Measurements from ENCODE around the gene CENPV. TPM values are rescaled to one million over a fixed set of nuclear protein-coding genes. Genes with fewer than 3 reads are reported as not detected.

Gene CENPV
- total and polyA plus RNA-seq, 2 of the 13 experiments (the other 11 are each of a cell fraction or from before 2014, with no cell fraction given) = 193 to 292 TPM

DNA sequence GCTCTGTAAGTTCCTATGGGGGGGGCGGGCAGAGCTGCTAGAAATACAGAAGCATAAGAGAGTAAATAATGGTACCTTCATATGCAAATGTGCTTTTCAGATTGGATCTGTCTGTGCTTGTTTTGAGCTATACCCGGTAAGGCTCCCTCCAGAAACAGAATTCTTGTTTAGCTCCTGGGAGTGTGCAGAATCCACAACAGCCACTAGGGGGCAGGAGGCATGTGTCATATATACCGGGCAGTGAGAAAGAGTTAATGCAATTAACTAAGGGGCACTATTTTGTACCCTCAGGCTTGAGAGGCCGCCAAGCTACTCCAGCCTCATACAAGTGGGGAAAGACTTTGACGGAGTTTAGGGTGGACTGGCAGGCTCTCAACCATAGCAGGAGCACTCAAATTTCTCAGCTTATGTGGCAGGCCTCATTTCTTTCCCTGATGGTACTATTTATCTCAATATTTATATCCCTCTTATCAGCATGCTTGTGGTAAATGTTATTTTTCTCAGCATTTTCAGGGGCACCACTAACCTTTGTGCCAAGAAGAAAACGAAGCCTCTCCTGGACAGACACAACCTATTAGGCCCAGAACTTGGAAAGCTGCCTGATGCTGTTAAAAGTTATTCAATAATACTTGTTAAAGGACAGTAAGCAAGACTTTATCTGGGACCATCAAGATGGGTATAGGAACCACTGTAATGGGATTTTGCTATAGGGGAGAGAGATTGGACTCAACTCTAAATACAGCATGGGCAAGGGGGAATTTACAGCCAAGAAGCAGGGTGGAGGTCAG, 10.7 kb upstream of the CENPV start (continued):
- TF ChIP-seq NAIF1 (CRISPR knock-in tag; IDR thresholded peaks at IDR 0.05; ENCODE audit: borderline replicate concordance) (no peak), XRCC5 (optimal IDR thresholded peaks at IDR 0.05; ENCODE audit: low read length) (peak; percentile 53), ZNF878 (CRISPR knock-in tag; IDR thresholded peaks at IDR 0.05) (no peak), ZNF207 (IDR thresholded peaks at IDR 0.05; ENCODE audit: borderline replicate concordance) (no peak), MIER3 (CRISPR knock-in tag; IDR thresholded peaks at IDR 0.05; ENCODE audit: borderline replicate concordance) (no peak), IKZF4 (CRISPR knock-in tag; IDR thresholded peaks at IDR 0.05; ENCODE audit: borderline replicate concordance, low read depth, not compliant biosample characterization) (no peak), ZSCAN21 (CRISPR knock-in tag; IDR thresholded peaks at IDR 0.05; ENCODE audit: borderline replicate concordance) (no peak), PCBP1 (IDR thresholded peaks at IDR 0.05; ENCODE audit: borderline replicate concordance, low read depth, low read length) (no peak), SATB2 (CRISPR knock-in tag; IDR thresholded peaks at IDR 0.05) (no peak), GATAD2A (CRISPR knock-in tag; IDR thresholded peaks at IDR 0.05) (peak; percentile 29; the same call in 1 of the 2 replicates)
- TF ChIP-seq, protein P1, sequence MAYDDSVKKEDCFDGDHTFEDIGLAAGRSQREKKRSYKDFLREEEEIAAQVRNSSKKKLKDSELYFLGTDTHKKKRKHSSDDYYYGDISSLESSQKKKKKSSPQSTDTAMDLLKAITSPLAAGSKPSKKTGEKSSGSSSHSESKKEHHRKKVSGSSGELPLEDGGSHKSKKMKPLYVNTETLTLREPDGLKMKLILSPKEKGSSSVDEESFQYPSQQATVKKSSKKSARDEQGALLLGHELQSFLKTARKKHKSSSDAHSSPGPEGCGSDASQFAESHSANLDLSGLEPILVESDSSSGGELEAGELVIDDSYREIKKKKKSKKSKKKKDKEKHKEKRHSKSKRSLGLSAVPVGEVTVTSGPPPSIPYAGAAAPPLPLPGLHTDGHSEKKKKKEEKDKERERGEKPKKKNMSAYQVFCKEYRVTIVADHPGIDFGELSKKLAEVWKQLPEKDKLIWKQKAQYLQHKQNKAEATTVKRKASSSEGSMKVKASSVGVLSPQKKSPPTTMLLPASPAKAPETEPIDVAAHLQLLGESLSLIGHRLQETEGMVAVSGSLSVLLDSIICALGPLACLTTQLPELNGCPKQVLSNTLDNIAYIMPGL (CRISPR knock-in tag; IDR thresholded peaks at IDR 0.05; ENCODE audit: borderline replicate concordance in 1 of 2, low read depth in 1 of 2) = peak; percentile 17 to 65; a peak in 2 of 4 replicates
- TF ChIP-seq, protein P2, sequence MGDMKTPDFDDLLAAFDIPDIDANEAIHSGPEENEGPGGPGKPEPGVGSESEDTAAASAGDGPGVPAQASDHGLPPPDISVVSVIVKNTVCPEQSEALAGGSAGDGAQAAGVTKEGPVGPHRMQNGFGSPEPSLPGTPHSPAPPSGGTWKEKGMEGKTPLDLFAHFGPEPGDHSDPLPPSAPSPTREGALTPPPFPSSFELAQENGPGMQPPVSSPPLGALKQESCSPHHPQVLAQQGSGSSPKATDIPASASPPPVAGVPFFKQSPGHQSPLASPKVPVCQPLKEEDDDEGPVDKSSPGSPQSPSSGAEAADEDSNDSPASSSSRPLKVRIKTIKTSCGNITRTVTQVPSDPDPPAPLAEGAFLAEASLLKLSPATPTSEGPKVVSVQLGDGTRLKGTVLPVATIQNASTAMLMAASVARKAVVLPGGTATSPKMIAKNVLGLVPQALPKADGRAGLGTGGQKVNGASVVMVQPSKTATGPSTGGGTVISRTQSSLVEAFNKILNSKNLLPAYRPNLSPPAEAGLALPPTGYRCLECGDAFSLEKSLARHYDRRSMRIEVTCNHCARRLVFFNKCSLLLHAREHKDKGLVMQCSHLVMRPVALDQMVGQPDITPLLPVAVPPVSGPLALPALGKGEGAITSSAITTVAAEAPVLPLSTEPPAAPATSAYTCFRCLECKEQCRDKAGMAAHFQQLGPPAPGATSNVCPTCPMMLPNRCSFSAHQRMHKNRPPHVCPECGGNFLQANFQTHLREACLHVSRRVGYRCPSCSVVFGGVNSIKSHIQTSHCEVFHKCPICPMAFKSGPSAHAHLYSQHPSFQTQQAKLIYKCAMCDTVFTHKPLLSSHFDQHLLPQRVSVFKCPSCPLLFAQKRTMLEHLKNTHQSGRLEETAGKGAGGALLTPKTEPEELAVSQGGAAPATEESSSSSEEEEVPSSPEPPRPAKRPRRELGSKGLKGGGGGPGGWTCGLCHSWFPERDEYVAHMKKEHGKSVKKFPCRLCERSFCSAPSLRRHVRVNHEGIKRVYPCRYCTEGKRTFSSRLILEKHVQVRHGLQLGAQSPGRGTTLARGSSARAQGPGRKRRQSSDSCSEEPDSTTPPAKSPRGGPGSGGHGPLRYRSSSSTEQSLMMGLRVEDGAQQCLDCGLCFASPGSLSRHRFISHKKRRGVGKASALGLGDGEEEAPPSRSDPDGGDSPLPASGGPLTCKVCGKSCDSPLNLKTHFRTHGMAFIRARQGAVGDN (CRISPR knock-in tag; IDR thresholded peaks at IDR 0.05) = no peak
- TF ChIP-seq, protein P3, sequence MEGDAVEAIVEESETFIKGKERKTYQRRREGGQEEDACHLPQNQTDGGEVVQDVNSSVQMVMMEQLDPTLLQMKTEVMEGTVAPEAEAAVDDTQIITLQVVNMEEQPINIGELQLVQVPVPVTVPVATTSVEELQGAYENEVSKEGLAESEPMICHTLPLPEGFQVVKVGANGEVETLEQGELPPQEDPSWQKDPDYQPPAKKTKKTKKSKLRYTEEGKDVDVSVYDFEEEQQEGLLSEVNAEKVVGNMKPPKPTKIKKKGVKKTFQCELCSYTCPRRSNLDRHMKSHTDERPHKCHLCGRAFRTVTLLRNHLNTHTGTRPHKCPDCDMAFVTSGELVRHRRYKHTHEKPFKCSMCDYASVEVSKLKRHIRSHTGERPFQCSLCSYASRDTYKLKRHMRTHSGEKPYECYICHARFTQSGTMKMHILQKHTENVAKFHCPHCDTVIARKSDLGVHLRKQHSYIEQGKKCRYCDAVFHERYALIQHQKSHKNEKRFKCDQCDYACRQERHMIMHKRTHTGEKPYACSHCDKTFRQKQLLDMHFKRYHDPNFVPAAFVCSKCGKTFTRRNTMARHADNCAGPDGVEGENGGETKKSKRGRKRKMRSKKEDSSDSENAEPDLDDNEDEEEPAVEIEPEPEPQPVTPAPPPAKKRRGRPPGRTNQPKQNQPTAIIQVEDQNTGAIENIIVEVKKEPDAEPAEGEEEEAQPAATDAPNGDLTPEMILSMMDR (CRISPR knock-in tag; IDR thresholded peaks at IDR 0.05) = peak; percentile 86
- TF ChIP-seq, protein P4, sequence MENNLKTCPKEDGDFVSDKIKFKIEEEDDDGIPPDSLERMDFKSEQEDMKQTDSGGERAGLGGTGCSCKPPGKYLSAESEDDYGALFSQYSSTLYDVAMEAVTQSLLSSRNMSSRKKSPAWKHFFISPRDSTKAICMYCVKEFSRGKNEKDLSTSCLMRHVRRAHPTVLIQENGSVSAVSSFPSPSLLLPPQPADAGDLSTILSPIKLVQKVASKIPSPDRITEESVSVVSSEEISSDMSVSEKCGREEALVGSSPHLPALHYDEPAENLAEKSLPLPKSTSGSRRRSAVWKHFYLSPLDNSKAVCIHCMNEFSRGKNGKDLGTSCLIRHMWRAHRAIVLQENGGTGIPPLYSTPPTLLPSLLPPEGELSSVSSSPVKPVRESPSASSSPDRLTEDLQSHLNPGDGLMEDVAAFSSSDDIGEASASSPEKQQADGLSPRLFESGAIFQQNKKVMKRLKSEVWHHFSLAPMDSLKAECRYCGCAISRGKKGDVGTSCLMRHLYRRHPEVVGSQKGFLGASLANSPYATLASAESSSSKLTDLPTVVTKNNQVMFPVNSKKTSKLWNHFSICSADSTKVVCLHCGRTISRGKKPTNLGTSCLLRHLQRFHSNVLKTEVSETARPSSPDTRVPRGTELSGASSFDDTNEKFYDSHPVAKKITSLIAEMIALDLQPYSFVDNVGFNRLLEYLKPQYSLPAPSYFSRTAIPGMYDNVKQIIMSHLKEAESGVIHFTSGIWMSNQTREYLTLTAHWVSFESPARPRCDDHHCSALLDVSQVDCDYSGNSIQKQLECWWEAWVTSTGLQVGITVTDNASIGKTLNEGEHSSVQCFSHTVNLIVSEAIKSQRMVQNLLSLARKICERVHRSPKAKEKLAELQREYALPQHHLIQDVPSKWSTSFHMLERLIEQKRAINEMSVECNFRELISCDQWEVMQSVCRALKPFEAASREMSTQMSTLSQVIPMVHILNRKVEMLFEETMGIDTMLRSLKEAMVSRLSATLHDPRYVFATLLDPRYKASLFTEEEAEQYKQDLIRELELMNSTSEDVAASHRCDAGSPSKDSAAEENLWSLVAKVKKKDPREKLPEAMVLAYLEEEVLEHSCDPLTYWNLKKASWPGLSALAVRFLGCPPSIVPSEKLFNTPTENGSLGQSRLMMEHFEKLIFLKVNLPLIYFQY (CRISPR knock-in tag; IDR thresholded peaks at IDR 0.05; ENCODE audit: borderline replicate concordance) = 0 out of 2 replicates have a peak, but pooled peaks have one; percentile 32

All from HepG2 (cell line).